Hepatocyte (in vitro differentiated cells): Measurements from ENCODE around the gene LDHB. TPM values are rescaled to one million over a fixed set of nuclear protein-coding genes. Genes with fewer than 3 reads are reported as not detected.
A peak's percentile ranks its signal among the peaks of the same experiment; 100 is the strongest.
"Not testable (repeated sequence)": the region's sequence is repeated elsewhere in the genome, so short reads cannot be mapped to it uniquely, and the experiment has no call there.

Source experiments
- DNase-seq: peaks from one replicate; pipeline ENCODE4 v3.0.0-alpha.2; 2016; ENCODE audit warnings: low spot score
- H2AFZ ChIP-seq: fragments of 200-600 bp; sonication (generic); 2 replicates; pipeline ENCODE4 v1.6.0; 2016; ENCODE audit warnings: antibody characterized with exemption, mild to moderate bottlenecking
- H3K27ac ChIP-seq: fragments of 200-600 bp; sonication (generic); 2 replicates; pipeline ENCODE4 v1.5.1; 2016; ENCODE audit warnings: mild to moderate bottlenecking
- H3K27me3 ChIP-seq: fragments of 200-600 bp; sonication (generic); 2 replicates; pipeline ENCODE4 v1.6.1; 2016
- H3K36me3 ChIP-seq: fragments of 200-600 bp; sonication (generic); replicated peaks from 2 replicates; pipeline ENCODE4 v1.5.1; 2016; ENCODE audit warnings: low read depth; ENCODE audit not compliant: insufficient read depth
- H3K4me1 ChIP-seq: fragments of 200-600 bp; sonication (generic); 2 replicates; pipeline ENCODE4 v1.5.1; 2016; ENCODE audit warnings: mild to moderate bottlenecking, moderate library complexity; ENCODE audit not compliant: insufficient read depth
- H3K4me2 ChIP-seq: fragments of 200-600 bp; sonication (generic); 2 replicates; pipeline ENCODE4 v1.6.0; 2016
- H3K4me3 ChIP-seq: fragments of 200-600 bp; sonication (generic); 2 replicates; pipeline ENCODE4 v1.5.1; 2016; ENCODE audit warnings: mild to moderate bottlenecking
- H3K79me2 ChIP-seq: fragments of 200-600 bp; sonication (generic); 2 replicates; pipeline ENCODE4 v1.6.0; 2017; ENCODE audit warnings: mild to moderate bottlenecking
- H3K9me2 ChIP-seq: fragments of 200-600 bp; sonication (generic); replicated peaks from 2 replicates; pipeline ENCODE4 v1.6.0; 2017; ENCODE audit warnings: mild to moderate bottlenecking; ENCODE audit not compliant: insufficient read depth
- H3K9me3 ChIP-seq: fragments of 200-600 bp; sonication (generic); 2 replicates; pipeline ENCODE4 v1.5.1; 2016; ENCODE audit warnings: low read depth, mild to moderate bottlenecking
- H4K20me1 ChIP-seq: fragments of 200-600 bp; sonication (generic); 2 replicates; pipeline ENCODE4 v1.6.0; 2016; ENCODE audit warnings: mild to moderate bottlenecking; ENCODE audit not compliant: insufficient read depth, poor library complexity, severe bottlenecking
- CTCF ChIP-seq: fragments of 200-600 bp; sonication (generic); IDR thresholded peaks from 2 replicates; pipeline ENCODE4 v1.5.1; 2016; ENCODE audit warnings: antibody characterized with exemption, mild to moderate bottlenecking; ENCODE audit not compliant: poor library complexity
- EZH2 ChIP-seq: fragments of 200-600 bp; sonication (generic); IDR thresholded peaks from 2 replicates; pipeline ENCODE4 v1.6.1; 2016; ENCODE audit warnings: antibody characterized with exemption, mild to moderate bottlenecking, borderline replicate concordance
- EZH2phosphoT487 ChIP-seq: fragments of 200-600 bp; sonication (generic); IDR thresholded peaks from one replicate; pipeline ENCODE4 v1.6.1; 2018; ENCODE audit warnings: antibody characterized with exemption, mild to moderate bottlenecking, low read depth, moderate library complexity; ENCODE audit not compliant: unreplicated experiment, severe bottlenecking
- WGBS: methylation state at CpG from one replicate; pipeline ENCODE4 v1.1.6; 2016; ENCODE audit warnings: low lambda C conversion rate; ENCODE audit errors: missing lambda C conversion rate; 5-methylcytosine and 5-hydroxymethylcytosine counted together
- polyA plus RNA-seq: library from polyadenylated mRNA; unstranded; fragments of >200 nt; fragmentation: Nextera tagmentation; extraction: Ambion mirVana; gene quantifications from 2 replicates; pipeline ENCODE4 v1.2.1, GENCODE V29; 2016
- total RNA-seq: library from RNA; depleted of rRNA; stranded (reverse); fragments of >200 nt; gene quantifications from 2 replicates; pipeline ENCODE4 v1.2.3, GENCODE V29; 2014

Gene LDHB
- total and polyA plus RNA-seq, 2 experiments from 2014 or later = 641 to 669 TPM

- H3K27ac ChIP-seq = no peak overlapping the region
- no peak overlapping the region for H3K4me3 ChIP-seq
- H3K36me3 ChIP-seq = peaks cover 4% of the 10 kb centered on the region
- peaks cover 7% of the 10 kb centered on the region for H4K20me1 ChIP-seq
- TF ChIP-seq CTCF = no peak
- no peak for TF ChIP-seq EZH2
- TF ChIP-seq EZH2phosphoT487 = no peak
- no peaks in the 10 kb centered on the region for H3K27me3 ChIP-seq
- no peaks in the 10 kb centered on the region for H3K9me3 ChIP-seq
- H3K4me2 ChIP-seq = no peak overlapping the region
- peaks cover 54% of the 10 kb centered on the region for H3K79me2 ChIP-seq
- H3K4me1 ChIP-seq = peaks cover 14% of the 10 kb centered on the region
- no peaks in the 10 kb centered on the region for H3K9me2 ChIP-seq
- no peak for DNase-seq
- H2AFZ ChIP-seq = no peak overlapping the region
- WGBS = 61% methylated on average over 3 of the region's 3 CpGs
Observed at GRCh38 chr12:21649034-21649433, 8.6 kb downstream of the LDHB start.

- TF ChIP-seq EZH2 (no peak), EZH2phosphoT487 (no peak), CTCF (no peak)
- WGBS = 93% methylated on average over 2 of the region's 2 CpGs
- no peaks in the 10 kb centered on the region for H3K9me3 ChIP-seq
- no peak overlapping the region for H3K27ac ChIP-seq
- no peaks in the 10 kb centered on the region for H3K9me2 ChIP-seq
- no peak for DNase-seq
- H3K27me3 ChIP-seq = no peaks in the 10 kb centered on the region
- peaks cover 4% of the 10 kb centered on the region for H3K36me3 ChIP-seq
- peaks cover 7% of the 10 kb centered on the region for H4K20me1 ChIP-seq
- H2AFZ ChIP-seq = no peak overlapping the region
- no peak overlapping the region for H3K4me3 ChIP-seq
- no peak overlapping the region for H3K4me2 ChIP-seq
- H3K4me1 ChIP-seq = peaks cover 14% of the 10 kb centered on the region
- H3K79me2 ChIP-seq = peaks cover 53% of the 10 kb centered on the region
Observed at GRCh38 chr12:21648378-21648777, 9.3 kb downstream of the LDHB start.

- Histone ChIP-seq H3K4me2 (no peak overlapping the region), H3K27ac (peak overlapping the region; percentile 7)
Observed at GRCh38 chr12:21647179-21647578, 10.5 kb downstream of the LDHB start.

GRCh38 chr12:21645041-21645500 lies 12.6 kb downstream of the LDHB start:
- H3K9me3 ChIP-seq, H3K4me1 ChIP-seq, H4K20me1 ChIP-seq, H2AFZ ChIP-seq, H3K36me3 ChIP-seq, H3K9me2 ChIP-seq, H3K4me2 ChIP-seq, H3K4me3 ChIP-seq, H3K27me3 ChIP-seq: not testable (repeated sequence)
- peak; percentile 41 for DNase-seq
- 25% methylated on average over 7 of the region's 7 CpGs for WGBS
- peak overlapping the region; percentile 85 for H3K27ac ChIP-seq
- H3K79me2 ChIP-seq = peaks cover 44% of the 10 kb centered on the region

More at GRCh38 chr12:21647179-21647578, 10.5 kb downstream of the LDHB start:
- no peak for DNase-seq
- Histone ChIP-seq H3K4me3 (no peak overlapping the region), H2AFZ (no peak overlapping the region), H3K36me3 (peaks cover 4% of the 10 kb centered on the region), H3K9me2 (no peaks in the 10 kb centered on the region), H3K4me1 (peaks cover 14% of the 10 kb centered on the region), H3K9me3 (no peaks in the 10 kb centered on the region), H3K79me2 (peaks cover 48% of the 10 kb centered on the region), H4K20me1 (peaks cover 5% of the 10 kb centered on the region), H3K27me3 (no peaks in the 10 kb centered on the region)
- TF ChIP-seq EZH2phosphoT487 (no peak), EZH2 (no peak), CTCF (no peak)
